Rectal smooth muscle tissue (tissue), 1 donor: ENCODE measurements around the gene CNTN4.

Experiments used
- H3K27ac ChIP-seq: one replicate; pipeline ENCODE4 v1.7.0; 2013; ENCODE audit warnings: low read depth, low read length, inconsistent platforms
- H3K27me3 ChIP-seq: one replicate; pipeline ENCODE4 v1.7.0; 2013; ENCODE audit warnings: low read length; ENCODE audit not compliant: control insufficient read depth, insufficient read depth
- H3K36me3 ChIP-seq: one replicate; pipeline ENCODE4 v1.7.0; 2013; ENCODE audit warnings: low read length; ENCODE audit not compliant: control insufficient read depth, insufficient read depth
- H3K4me1 ChIP-seq: one replicate; pipeline ENCODE4 v1.7.0; 2013; ENCODE audit warnings: low read length; ENCODE audit not compliant: control insufficient read depth, insufficient read depth
- H3K4me3 ChIP-seq: one replicate; pipeline ENCODE4 v1.7.0; 2013; ENCODE audit warnings: low read length
- H3K9ac ChIP-seq: one replicate; pipeline ENCODE4 v1.7.0; 2013; ENCODE audit warnings: low read length

Gene CNTN4

DNA sequence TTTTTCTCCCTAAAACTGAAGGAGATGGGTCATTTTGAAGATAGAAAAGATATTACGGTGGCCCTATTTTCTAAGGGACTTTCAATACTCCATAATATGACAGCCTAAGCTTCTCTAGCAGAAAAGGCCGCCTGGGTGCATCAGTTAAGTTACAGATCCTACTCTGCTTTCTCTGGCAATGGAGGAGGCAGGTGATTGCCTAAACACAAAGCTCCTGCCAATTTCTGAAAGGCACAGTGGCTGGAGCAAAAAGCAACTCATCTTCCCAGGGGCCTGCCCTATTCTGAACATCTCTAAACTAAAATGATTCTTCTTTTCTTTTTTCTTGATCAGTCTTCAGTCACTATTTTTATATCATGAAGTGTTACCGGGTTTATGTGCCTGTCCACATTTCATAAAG is 276.7 kb downstream of the CNTN4 start:
- H3K27ac ChIP-seq = no peak overlapping the region
- H3K27me3 ChIP-seq = no peaks in the 10 kb centered on the region
- H3K4me1 ChIP-seq = no peaks in the 10 kb centered on the region
- no peaks in the 10 kb centered on the region for H3K36me3 ChIP-seq
- H3K9ac ChIP-seq = no peak overlapping the region
- H3K4me3 ChIP-seq = no peak overlapping the region

DNA sequence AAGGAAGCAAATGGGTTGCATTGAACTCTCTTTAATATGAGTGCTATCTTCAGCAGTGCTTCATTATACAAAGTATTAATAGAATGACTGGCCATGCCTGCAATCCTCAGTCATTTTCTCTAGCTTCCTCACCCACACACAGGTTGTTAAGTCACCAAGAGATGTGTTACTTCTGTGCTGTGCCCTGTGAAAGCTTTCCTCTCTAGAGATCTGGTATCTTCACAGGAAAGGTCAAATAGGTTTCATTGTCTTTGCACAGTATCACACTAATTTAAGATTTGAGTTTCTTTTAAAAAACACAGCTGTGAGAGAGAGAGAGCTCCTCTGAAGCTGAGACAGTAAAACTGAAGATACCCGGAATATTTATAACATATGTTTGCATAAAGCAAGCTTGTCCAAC is 278.6 kb downstream of the CNTN4 start:
- Histone ChIP-seq H3K4me3 (no peak overlapping the region), H3K27ac (no peak overlapping the region), H3K9ac (no peak overlapping the region), H3K27me3 (no peaks in the 10 kb centered on the region), H3K4me1 (no peaks in the 10 kb centered on the region), H3K36me3 (no peaks in the 10 kb centered on the region)

DNA sequence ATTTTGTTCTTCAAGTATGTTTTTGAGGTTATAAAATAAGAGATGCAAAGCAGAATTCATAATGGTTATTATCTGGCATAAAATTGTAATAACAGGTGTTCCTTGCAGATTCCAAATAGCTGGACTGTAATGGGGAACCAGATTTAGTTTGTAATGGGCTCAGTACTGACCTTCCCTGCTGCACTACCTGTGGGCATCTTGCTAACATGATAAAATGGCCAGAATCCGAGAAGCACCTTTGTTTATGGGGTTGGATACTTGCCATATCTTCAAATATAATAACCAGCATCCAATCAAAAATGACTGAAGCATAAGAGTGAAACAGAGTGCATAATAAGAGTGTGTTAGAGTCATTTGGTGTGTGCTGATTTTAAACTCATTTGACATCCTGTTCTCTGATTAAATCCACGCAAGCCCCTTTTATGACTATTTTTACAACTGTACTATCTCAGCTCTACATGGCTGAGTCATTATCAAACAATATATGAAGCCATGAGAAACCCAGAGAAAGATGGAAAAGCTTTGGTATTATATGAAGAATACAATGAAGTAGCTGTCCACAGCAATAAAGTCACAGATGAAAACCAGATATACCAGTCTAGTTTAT is 292.4 kb downstream of the CNTN4 start:
- Histone ChIP-seq H3K27me3 (no peaks in the 10 kb centered on the region), H3K36me3 (no peaks in the 10 kb centered on the region), H3K9ac (no peak overlapping the region), H3K27ac (no peak overlapping the region), H3K4me1 (no peaks in the 10 kb centered on the region), H3K4me3 (no peak overlapping the region)

DNA sequence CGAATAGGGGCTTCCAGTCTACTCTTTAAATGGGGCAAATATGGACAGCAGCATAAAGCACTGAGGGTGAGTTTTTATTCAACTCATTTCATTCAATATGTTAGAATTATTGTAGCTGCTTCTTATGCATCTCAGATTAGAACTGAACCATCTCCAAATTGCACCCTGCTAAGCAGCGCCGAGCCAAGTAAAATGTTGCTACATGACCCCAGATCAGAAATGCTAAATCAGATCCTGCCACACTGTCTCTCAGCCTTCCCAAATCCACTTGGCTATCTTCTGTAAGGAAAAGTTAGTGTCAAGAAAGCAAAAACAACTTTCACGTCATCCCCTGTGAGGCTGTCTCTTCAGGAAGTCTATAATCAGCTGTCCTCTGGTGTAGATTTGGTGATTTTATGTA is 293.2 kb downstream of the CNTN4 start:
- no peaks in the 10 kb centered on the region for H3K4me1 ChIP-seq
- no peaks in the 10 kb centered on the region for H3K36me3 ChIP-seq
- no peak overlapping the region for H3K4me3 ChIP-seq
- no peaks in the 10 kb centered on the region for H3K27me3 ChIP-seq
- H3K9ac ChIP-seq = no peak overlapping the region
- H3K27ac ChIP-seq = no peak overlapping the region

DNA sequence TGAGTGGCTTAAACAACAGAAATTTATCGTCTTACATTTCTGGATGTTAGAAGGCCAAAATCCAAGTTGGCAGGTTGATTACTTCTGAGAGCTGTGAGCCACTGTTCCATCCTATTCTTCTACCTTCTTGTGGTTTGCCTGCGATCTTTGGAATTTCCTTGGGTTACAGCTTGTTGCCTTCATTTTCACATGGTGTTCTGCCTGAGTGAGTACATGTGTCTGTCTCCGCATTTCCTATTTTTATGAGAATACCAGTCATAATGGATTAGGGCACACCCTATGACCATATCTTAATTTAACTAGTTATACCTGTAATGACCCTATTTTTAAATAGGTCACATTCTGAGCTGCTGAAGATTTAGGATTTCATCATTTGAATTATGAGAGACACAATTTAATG is 294.3 kb downstream of the CNTN4 start:
- Histone ChIP-seq H3K4me1 (no peaks in the 10 kb centered on the region), H3K36me3 (no peaks in the 10 kb centered on the region), H3K27ac (no peak overlapping the region), H3K4me3 (no peak overlapping the region), H3K9ac (no peak overlapping the region), H3K27me3 (no peaks in the 10 kb centered on the region)

DNA sequence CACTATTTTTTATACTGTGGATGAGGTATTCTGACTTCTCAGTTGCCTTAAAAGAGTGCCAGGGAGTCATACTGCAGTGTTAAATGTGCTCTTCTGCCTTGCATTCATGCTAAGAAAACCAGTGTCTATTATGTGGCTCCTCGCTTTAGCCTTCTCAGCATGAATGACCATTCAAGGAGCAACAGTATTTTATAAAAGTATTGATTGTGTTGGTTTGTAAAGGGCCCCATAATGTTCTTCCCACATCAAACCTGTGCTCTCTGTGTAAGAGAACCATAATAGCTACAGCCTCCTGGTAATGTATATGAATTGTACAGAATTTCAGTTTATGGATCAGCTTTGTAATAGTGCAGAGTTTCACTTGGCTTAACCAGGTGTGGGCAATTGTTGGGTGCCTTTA is 316.4 kb downstream of the CNTN4 start:
- Histone ChIP-seq H3K4me1 (no peaks in the 10 kb centered on the region), H3K27ac (no peak overlapping the region), H3K27me3 (no peaks in the 10 kb centered on the region), H3K9ac (no peak overlapping the region), H3K4me3 (no peak overlapping the region), H3K36me3 (no peaks in the 10 kb centered on the region)

DNA sequence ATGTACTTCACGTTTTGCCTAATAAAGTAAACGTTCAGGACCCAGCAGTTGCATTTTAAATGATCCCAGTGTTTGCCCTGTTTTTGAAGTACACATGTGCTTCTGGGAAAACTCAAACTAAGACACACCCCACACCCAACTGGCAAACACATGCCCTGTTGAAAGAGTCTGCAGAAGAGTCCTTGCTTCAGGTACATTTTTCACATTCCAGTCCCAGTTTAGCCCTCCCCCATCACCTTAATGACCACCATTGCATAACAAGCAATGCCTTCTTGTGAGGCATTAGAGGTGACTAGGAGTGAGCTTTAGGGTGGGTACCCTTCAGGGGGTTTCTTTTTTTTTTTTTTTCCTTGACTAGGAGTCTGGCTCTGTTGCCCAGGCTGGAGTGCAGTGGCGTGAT is 322.3 kb downstream of the CNTN4 start:
- no peak overlapping the region for H3K4me3 ChIP-seq
- H3K27me3 ChIP-seq = no peaks in the 10 kb centered on the region
- H3K27ac ChIP-seq = no peak overlapping the region
- H3K4me1 ChIP-seq = no peaks in the 10 kb centered on the region
- no peak overlapping the region for H3K9ac ChIP-seq
- H3K36me3 ChIP-seq = no peaks in the 10 kb centered on the region

DNA sequence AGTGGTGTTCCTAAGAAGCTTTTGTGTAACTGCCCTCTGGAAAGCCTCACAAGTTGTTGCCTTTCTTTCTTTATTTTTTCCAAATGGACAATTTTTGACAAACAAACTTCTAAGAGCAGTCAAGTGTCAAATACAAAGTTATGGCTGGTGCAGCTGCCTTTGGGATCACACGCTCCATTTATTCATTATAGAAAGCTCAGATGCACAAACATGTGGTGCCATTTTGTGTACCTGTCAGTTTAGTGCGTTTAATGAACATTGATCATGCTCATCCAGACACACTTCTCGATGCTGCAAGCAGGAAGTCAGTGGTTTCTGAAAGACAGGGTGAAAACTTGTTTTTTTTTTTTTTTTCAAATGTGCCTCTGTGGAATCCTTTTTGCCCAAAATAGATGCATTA is 324.5 kb downstream of the CNTN4 start:
- no peak overlapping the region for H3K4me3 ChIP-seq
- H3K4me1 ChIP-seq = no peaks in the 10 kb centered on the region

DNA sequence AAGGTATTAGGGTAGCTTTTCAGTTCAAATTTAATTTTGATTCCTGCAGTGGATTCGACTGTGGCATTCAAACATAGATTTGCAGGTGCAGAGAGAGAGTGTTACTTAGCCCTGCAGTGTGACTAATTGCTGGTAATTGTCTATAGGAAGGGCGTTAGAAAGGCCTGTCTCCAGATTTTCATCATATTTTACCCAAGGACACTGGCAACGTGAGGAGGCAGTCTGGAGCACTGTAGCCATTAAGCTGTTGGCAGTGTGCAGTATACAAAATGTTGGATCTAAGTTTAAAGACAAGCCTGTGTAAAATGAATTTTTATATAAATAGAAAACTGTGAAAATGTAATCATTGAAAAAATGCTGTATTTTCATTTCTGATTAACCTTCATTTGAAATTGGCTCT is 342.9 kb downstream of the CNTN4 start:
- H3K9ac ChIP-seq = no peak overlapping the region
- no peak overlapping the region for H3K4me3 ChIP-seq
- H3K4me1 ChIP-seq = no peaks in the 10 kb centered on the region
- H3K27me3 ChIP-seq = no peaks in the 10 kb centered on the region
- no peak overlapping the region for H3K27ac ChIP-seq
- H3K36me3 ChIP-seq = no peaks in the 10 kb centered on the region

More for the DNA sequence above, 324.5 kb downstream of the CNTN4 start:
- no peak overlapping the region for H3K9ac ChIP-seq
- H3K27ac ChIP-seq = no peak overlapping the region
- H3K27me3 ChIP-seq = no peaks in the 10 kb centered on the region
- H3K36me3 ChIP-seq = no peaks in the 10 kb centered on the region

DNA sequence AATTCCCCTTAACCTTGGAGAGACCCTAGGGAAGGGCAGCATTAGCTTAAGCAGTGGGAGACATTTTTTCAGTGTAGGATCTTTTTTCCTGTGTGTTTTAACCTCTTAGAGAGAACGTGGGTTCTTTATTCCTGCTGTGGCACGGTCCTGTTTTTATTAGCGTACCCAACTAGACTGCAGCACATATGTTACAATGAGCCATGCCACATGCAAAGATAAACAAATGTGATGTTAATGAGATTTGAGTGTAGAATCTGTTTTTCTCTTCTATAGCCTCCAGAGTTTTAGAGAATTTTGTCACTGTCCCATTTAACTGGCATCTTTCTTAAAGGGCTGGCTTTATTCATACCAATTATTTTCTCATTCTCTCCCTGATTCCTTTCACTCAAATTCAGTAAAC is 347.5 kb downstream of the CNTN4 start:
- H3K4me1 ChIP-seq = no peaks in the 10 kb centered on the region
- no peaks in the 10 kb centered on the region for H3K27me3 ChIP-seq
- H3K36me3 ChIP-seq = no peaks in the 10 kb centered on the region
- no peak overlapping the region for H3K27ac ChIP-seq
- no peak overlapping the region for H3K4me3 ChIP-seq
- H3K9ac ChIP-seq = no peak overlapping the region

DNA sequence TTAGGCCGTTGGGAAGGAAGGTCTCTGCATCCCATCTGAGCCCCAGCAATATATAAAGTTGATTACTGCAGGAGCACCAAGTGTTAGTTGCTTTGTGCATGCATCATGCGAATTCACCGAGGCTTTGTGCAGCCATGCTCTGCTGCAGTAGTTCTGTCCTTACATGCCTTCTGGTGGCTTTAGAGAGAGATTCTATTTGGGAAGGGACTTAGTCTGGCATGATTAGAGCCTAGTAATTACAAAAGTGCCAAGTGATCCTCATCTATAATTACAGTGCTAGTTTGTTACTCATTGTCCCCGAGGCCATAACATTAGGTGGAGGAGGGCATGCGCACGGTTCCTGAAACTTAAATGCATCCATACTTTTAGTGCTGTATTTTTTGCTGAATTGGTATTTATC is 353.6 kb downstream of the CNTN4 start:
- Histone ChIP-seq H3K9ac (no peak overlapping the region), H3K27ac (no peak overlapping the region), H3K4me3 (no peak overlapping the region), H3K27me3 (no peaks in the 10 kb centered on the region), H3K36me3 (no peaks in the 10 kb centered on the region), H3K4me1 (no peaks in the 10 kb centered on the region)

DNA sequence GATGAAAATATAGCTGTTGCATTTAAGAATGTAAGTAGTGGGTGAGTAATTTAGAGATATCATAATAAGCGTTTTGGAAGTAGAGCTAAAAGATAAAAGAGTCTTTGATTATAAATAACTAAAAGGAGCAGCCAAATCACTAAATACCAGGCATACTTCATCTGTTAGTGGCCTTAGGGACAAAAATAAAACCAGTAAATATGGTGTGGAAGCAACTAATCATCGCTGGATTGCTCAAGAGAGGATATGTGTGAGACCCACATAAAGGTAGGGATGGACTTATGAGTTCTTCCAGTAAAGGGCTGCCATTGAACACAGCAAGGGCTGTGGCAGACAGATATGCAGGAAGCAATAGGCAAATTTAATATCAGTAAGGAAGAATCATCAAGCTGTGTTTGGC is 356.2 kb downstream of the CNTN4 start:
- no peaks in the 10 kb centered on the region for H3K27me3 ChIP-seq
- no peak overlapping the region for H3K4me3 ChIP-seq
- no peak overlapping the region for H3K27ac ChIP-seq
- no peak overlapping the region for H3K9ac ChIP-seq
- H3K4me1 ChIP-seq = no peaks in the 10 kb centered on the region
- no peaks in the 10 kb centered on the region for H3K36me3 ChIP-seq

DNA sequence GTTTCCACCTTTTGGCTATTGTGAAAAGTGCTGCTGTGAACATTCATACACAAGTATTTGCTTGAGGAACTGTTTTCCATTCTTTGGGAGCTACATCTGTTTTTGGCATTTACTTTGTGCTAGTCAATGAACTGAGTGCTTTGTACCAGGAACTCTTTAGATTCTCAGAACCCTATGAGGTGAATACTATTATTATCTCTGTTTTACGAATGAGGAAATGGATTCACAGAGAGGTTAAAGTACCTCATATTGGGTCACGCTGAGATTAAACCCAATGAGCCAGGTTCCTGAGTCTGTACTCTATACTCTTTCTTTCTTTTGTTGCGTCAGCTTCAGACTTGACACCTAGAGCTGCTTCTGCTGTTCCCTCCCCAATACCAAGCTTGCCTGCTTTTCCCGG is 358.1 kb downstream of the CNTN4 start:
- no peak overlapping the region for H3K27ac ChIP-seq
- H3K4me1 ChIP-seq = no peaks in the 10 kb centered on the region
- H3K36me3 ChIP-seq = no peaks in the 10 kb centered on the region
- H3K4me3 ChIP-seq = no peak overlapping the region
- no peak overlapping the region for H3K9ac ChIP-seq
- no peaks in the 10 kb centered on the region for H3K27me3 ChIP-seq
